Measurements from ENCODE around the gene TMEM109.

The TMEM109 gene

DNA sequence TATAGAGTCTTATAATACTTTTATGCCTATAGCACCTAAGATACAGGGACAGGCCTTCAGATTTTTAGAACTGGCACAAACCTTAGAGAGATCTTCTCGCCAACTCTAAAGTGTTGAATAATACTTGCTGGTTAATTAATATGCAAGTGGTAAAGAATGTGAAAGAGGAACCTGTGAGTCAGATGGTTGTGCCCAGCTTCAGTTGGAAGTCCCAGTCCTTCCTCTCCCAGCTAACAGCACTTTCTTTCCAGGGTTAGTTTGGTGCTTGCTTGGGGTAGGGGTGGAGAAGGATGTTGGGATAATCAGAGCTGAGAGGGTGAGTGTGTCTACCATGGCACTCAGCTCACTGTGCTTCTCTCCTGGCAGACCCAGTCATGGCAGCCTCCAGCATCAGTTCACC, 5.4 kb downstream of the TMEM109 start:
- Histone ChIP-seq H3K27me3 (ENCODE audit: control insufficient read depth in 3 of 3, insufficient read depth in 3 of 3, low read depth in 1 of 3, low read length in 3 of 3) (no peaks in the 10 kb centered on the region), H2BK12ac (ENCODE audit: low read length) (no peak overlapping the region), H4K8ac (ENCODE audit: low read depth, low read length) (no peak overlapping the region), H2AK5ac (ENCODE audit: low read depth, low read length) (no peak overlapping the region), H3K4ac (ENCODE audit: low read length) (no peak overlapping the region), H2BK5ac (ENCODE audit: low read length) (no peak overlapping the region), H3K36me3 (replicated peaks in 1 of 2; ENCODE audit: control insufficient read depth in 2 of 2, insufficient read depth in 2 of 2, low read length in 2 of 2) (peaks cover 32 to 76% of the 10 kb centered on the region in 2 donors), H3K9ac (ENCODE audit: low read depth, low read length, poor library complexity) (no peak overlapping the region), H3K27ac (replicated peaks; ENCODE audit: low read length) (no peak overlapping the region), H3K14ac (ENCODE audit: low read length) (no peak overlapping the region), H3K23ac (ENCODE audit: low read depth, low read length, poor library complexity) (no peak overlapping the region), H2AFZ (ENCODE audit: low read length) (no peak overlapping the region), H4K91ac (ENCODE audit: low read depth, low read length, poor library complexity) (no peak overlapping the region), H2BK120ac (ENCODE audit: low read depth, low read length) (no peak overlapping the region), H3K18ac (ENCODE audit: low read length) (no peak overlapping the region), H3K9me3 (replicated peaks in 1 of 2; ENCODE audit: control insufficient read depth in 2 of 2, insufficient read depth in 1 of 2, low read depth in 1 of 2, low read length in 2 of 2) (no peaks in the 10 kb centered on the region), H3K4me3 (ENCODE audit: low read length in 2 of 2) (no peak overlapping the region), H3K79me1 (ENCODE audit: low read depth, low read length) (peaks cover 9% of the 10 kb centered on the region), H3K4me1 (ENCODE audit: control insufficient read depth in 2 of 2, insufficient read depth in 1 of 2, low read depth in 1 of 2, low read length in 2 of 2) (peaks cover 12% of the 10 kb centered on the region in 2 donors), H2BK15ac (ENCODE audit: low read length) (no peak overlapping the region), H3K4me2 (ENCODE audit: insufficient read depth, low read length, poor library complexity, severe bottlenecking) (no peak overlapping the region)
- no peak for DNase-seq (ENCODE audit: low spot score)
- WGBS, 2 donors (ENCODE audit: extremely low coverage in 2 of 2, insufficient read length in 2 of 2, insufficient replicate concordance in 1 of 2): no CpG with 5 or more reads among the region's 1 CpG

DNA sequence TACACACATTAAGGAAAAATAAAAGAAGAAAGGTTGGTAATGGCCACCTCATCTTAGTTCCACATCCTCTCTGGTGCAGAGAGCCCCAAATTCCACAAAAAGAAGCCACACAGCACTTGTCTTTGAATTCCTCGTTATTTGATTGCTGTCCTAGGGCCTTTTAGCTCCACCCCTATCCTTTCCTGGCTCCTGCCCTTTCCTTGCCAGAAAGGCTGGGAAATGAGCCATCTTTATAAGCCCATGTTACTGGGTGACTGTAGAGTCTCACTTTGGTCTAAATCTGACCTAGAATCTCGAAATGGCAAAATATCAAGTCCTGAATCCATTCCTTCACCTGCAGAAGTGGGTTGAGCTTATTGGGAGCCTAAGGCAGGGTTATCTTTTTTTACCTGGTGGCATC, 6.0 kb downstream of the TMEM109 start:
- Histone ChIP-seq H3K79me1 (ENCODE audit: low read depth, low read length) (peaks cover 5% of the 10 kb centered on the region), H2BK5ac (ENCODE audit: low read length) (no peak overlapping the region), H3K23ac (ENCODE audit: low read depth, low read length, poor library complexity) (no peak overlapping the region), H2BK120ac (ENCODE audit: low read depth, low read length) (no peak overlapping the region), H4K91ac (ENCODE audit: low read depth, low read length, poor library complexity) (no peak overlapping the region), H3K27ac (replicated peaks; ENCODE audit: low read length) (no peak overlapping the region), H2AK5ac (ENCODE audit: low read depth, low read length) (no peak overlapping the region), H2BK12ac (ENCODE audit: low read length) (no peak overlapping the region), H3K14ac (ENCODE audit: low read length) (no peak overlapping the region), H4K8ac (ENCODE audit: low read depth, low read length) (no peak overlapping the region), H3K9ac (ENCODE audit: low read depth, low read length, poor library complexity) (no peak overlapping the region), H3K9me3 (replicated peaks in 1 of 2; ENCODE audit: control insufficient read depth in 2 of 2, insufficient read depth in 1 of 2, low read depth in 1 of 2, low read length in 2 of 2) (no peaks in the 10 kb centered on the region), H2AFZ (ENCODE audit: low read length) (no peak overlapping the region), H2BK15ac (ENCODE audit: low read length) (no peak overlapping the region), H3K27me3 (ENCODE audit: control insufficient read depth in 3 of 3, insufficient read depth in 3 of 3, low read depth in 1 of 3, low read length in 3 of 3) (no peaks in the 10 kb centered on the region), H3K4me1 (ENCODE audit: control insufficient read depth in 2 of 2, insufficient read depth in 1 of 2, low read depth in 1 of 2, low read length in 2 of 2) (peaks cover 12% of the 10 kb centered on the region in 2 donors), H3K4ac (ENCODE audit: low read length) (no peak overlapping the region), H3K36me3 (replicated peaks in 1 of 2; ENCODE audit: control insufficient read depth in 2 of 2, insufficient read depth in 2 of 2, low read length in 2 of 2) (peaks cover 32 to 76% of the 10 kb centered on the region in 2 donors), H3K18ac (ENCODE audit: low read length) (no peak overlapping the region), H3K4me3 (ENCODE audit: low read length in 2 of 2) (no peak overlapping the region), H3K4me2 (ENCODE audit: insufficient read depth, low read length, poor library complexity, severe bottlenecking) (no peak overlapping the region)
- WGBS, 2 donors (ENCODE audit: extremely low coverage in 2 of 2, insufficient read length in 2 of 2, insufficient replicate concordance in 1 of 2): no CpG with 5 or more reads among the region's 2 CpGs
- DNase-seq (ENCODE audit: low spot score): no peak

DNA sequence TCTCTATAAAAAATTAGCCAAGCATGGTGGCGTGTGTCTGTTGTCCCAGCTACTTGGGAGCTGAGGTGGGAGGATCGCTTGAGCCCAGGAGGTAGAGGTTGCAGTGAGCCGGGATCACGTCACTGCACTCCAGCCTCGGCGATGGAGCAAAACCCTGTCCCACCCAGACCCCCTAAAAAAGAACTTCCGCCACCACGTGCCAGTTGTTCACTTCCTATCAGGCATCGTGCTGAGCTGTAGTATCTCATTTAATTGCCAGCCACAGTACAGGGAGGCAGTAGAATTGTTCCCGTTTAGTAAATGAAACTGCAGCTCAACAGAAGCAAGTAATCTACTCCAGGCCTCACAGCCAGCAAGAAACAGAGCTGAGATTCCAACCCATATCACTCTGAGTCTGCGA, 7.3 kb downstream of the TMEM109 start:
- no peak overlapping the region for H3K27ac ChIP-seq (replicated peaks; ENCODE audit: low read length)
- H4K8ac ChIP-seq (ENCODE audit: low read depth, low read length): no peak overlapping the region
- H2BK12ac ChIP-seq (ENCODE audit: low read length): no peak overlapping the region
- H3K27me3 ChIP-seq (ENCODE audit: control insufficient read depth in 3 of 3, insufficient read depth in 3 of 3, low read depth in 1 of 3, low read length in 3 of 3): no peaks in the 10 kb centered on the region
- DNase-seq (ENCODE audit: low spot score): no peak
- H2BK5ac ChIP-seq (ENCODE audit: low read length): no peak overlapping the region
- no peak overlapping the region for H2BK120ac ChIP-seq (ENCODE audit: low read depth, low read length)
- H3K4me3 ChIP-seq (ENCODE audit: low read length in 2 of 2): no peak overlapping the region
- H2BK15ac ChIP-seq (ENCODE audit: low read length): no peak overlapping the region
- H3K18ac ChIP-seq (ENCODE audit: low read length): no peak overlapping the region
- peaks cover 32 to 72% of the 10 kb centered on the region in 2 donors for H3K36me3 ChIP-seq (replicated peaks in 1 of 2; ENCODE audit: control insufficient read depth in 2 of 2, insufficient read depth in 2 of 2, low read length in 2 of 2)
- H3K9me3 ChIP-seq (replicated peaks in 1 of 2; ENCODE audit: control insufficient read depth in 2 of 2, insufficient read depth in 1 of 2, low read depth in 1 of 2, low read length in 2 of 2): no peaks in the 10 kb centered on the region
- H2AK5ac ChIP-seq (ENCODE audit: low read depth, low read length): no peak overlapping the region
- no peak overlapping the region for H3K14ac ChIP-seq (ENCODE audit: low read length)
- H3K4me1 ChIP-seq (ENCODE audit: control insufficient read depth in 2 of 2, insufficient read depth in 1 of 2, low read depth in 1 of 2, low read length in 2 of 2): peaks cover 14 to 15% of the 10 kb centered on the region in 2 donors
- no peak overlapping the region for H3K23ac ChIP-seq (ENCODE audit: low read depth, low read length, poor library complexity)
- no peak overlapping the region for H3K4me2 ChIP-seq (ENCODE audit: insufficient read depth, low read length, poor library complexity, severe bottlenecking)
- H3K9ac ChIP-seq (ENCODE audit: low read depth, low read length, poor library complexity): peak overlapping the region; percentile 54
- no CpG with 5 or more reads among the region's 11 CpGs for WGBS, 2 donors (ENCODE audit: extremely low coverage in 2 of 2, insufficient read length in 2 of 2, insufficient replicate concordance in 1 of 2)
- H3K4ac ChIP-seq (ENCODE audit: low read length): no peak overlapping the region
- H2AFZ ChIP-seq (ENCODE audit: low read length): no peak overlapping the region
- peaks cover 5% of the 10 kb centered on the region for H3K79me1 ChIP-seq (ENCODE audit: low read depth, low read length)
- H4K91ac ChIP-seq (ENCODE audit: low read depth, low read length, poor library complexity): no peak overlapping the region

DNA sequence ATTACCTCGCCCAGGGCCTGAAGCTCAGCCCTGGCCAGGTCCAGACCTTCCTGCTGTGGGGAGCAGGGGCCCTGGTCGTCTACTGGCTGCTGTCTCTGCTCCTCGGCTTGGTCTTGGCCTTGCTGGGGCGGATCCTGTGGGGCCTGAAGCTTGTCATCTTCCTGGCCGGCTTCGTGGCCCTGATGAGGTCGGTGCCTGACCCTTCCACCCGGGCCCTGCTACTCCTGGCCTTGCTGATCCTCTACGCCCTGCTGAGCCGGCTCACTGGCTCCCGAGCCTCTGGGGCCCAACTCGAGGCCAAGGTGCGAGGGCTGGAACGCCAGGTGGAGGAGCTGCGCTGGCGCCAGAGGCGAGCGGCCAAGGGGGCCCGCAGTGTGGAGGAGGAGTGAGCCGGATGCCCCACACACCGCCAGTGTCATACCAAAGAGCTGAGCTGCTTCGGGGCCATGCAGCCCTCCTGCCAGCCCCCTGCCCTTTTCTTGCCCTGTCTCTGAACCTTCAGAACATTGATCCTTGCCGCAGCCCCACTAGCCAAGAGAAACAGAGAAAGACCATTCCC, 7.9 kb downstream of the TMEM109 start:
- no peak overlapping the region for H4K91ac ChIP-seq (ENCODE audit: low read depth, low read length, poor library complexity)
- H2BK5ac ChIP-seq (ENCODE audit: low read length): no peak overlapping the region
- no peak overlapping the region for H4K8ac ChIP-seq (ENCODE audit: low read depth, low read length)
- no peaks in the 10 kb centered on the region for H3K27me3 ChIP-seq (ENCODE audit: control insufficient read depth in 3 of 3, insufficient read depth in 3 of 3, low read depth in 1 of 3, low read length in 3 of 3)
- no peak for DNase-seq (ENCODE audit: low spot score)
- no peak overlapping the region for H2AK5ac ChIP-seq (ENCODE audit: low read depth, low read length)
- no peak overlapping the region for H3K18ac ChIP-seq (ENCODE audit: low read length)
- peaks cover 11 to 15% of the 10 kb centered on the region in 2 donors for H3K4me1 ChIP-seq (ENCODE audit: control insufficient read depth in 2 of 2, insufficient read depth in 1 of 2, low read depth in 1 of 2, low read length in 2 of 2)
- no peaks in the 10 kb centered on the region for H3K9me3 ChIP-seq (replicated peaks in 1 of 2; ENCODE audit: control insufficient read depth in 2 of 2, insufficient read depth in 1 of 2, low read depth in 1 of 2, low read length in 2 of 2)
- H3K27ac ChIP-seq (replicated peaks; ENCODE audit: low read length): no peak overlapping the region
- no peak overlapping the region for H3K4me3 ChIP-seq (ENCODE audit: low read length in 2 of 2)
- H2BK12ac ChIP-seq (ENCODE audit: low read length): no peak overlapping the region
- no peak overlapping the region for H3K4me2 ChIP-seq (ENCODE audit: insufficient read depth, low read length, poor library complexity, severe bottlenecking)
- H3K36me3 ChIP-seq (replicated peaks in 1 of 2; ENCODE audit: control insufficient read depth in 2 of 2, insufficient read depth in 2 of 2, low read length in 2 of 2): peaks cover 36 to 73% of the 10 kb centered on the region in 2 donors
- no peak overlapping the region for H3K4ac ChIP-seq (ENCODE audit: low read length)
- no peak overlapping the region for H2BK120ac ChIP-seq (ENCODE audit: low read depth, low read length)
- H2AFZ ChIP-seq (ENCODE audit: low read length): no peak overlapping the region
- peak overlapping the region; percentile 54 for H3K9ac ChIP-seq (ENCODE audit: low read depth, low read length, poor library complexity)
- no peak overlapping the region for H2BK15ac ChIP-seq (ENCODE audit: low read length)
- no peak overlapping the region for H3K23ac ChIP-seq (ENCODE audit: low read depth, low read length, poor library complexity)
- no CpG with 5 or more reads among the region's 23 CpGs for WGBS, 2 donors (ENCODE audit: extremely low coverage in 2 of 2, insufficient read length in 2 of 2, insufficient replicate concordance in 1 of 2)
- no peak overlapping the region for H3K14ac ChIP-seq (ENCODE audit: low read length)
- H3K79me1 ChIP-seq (ENCODE audit: low read depth, low read length): peaks cover 7% of the 10 kb centered on the region

Measured in neuronal stem cell (in vitro differentiated cells).